GM19452 (cell line): Measurements from ENCODE around the gene DNAJC5G.

Experiments used
- ATAC-seq: cut with Tn5 transposase; IDR thresholded peaks from one replicate; pipeline ENCODE4 v1.9.1; 2021; ENCODE audit not compliant: unreplicated experiment

The DNAJC5G gene

DNA sequence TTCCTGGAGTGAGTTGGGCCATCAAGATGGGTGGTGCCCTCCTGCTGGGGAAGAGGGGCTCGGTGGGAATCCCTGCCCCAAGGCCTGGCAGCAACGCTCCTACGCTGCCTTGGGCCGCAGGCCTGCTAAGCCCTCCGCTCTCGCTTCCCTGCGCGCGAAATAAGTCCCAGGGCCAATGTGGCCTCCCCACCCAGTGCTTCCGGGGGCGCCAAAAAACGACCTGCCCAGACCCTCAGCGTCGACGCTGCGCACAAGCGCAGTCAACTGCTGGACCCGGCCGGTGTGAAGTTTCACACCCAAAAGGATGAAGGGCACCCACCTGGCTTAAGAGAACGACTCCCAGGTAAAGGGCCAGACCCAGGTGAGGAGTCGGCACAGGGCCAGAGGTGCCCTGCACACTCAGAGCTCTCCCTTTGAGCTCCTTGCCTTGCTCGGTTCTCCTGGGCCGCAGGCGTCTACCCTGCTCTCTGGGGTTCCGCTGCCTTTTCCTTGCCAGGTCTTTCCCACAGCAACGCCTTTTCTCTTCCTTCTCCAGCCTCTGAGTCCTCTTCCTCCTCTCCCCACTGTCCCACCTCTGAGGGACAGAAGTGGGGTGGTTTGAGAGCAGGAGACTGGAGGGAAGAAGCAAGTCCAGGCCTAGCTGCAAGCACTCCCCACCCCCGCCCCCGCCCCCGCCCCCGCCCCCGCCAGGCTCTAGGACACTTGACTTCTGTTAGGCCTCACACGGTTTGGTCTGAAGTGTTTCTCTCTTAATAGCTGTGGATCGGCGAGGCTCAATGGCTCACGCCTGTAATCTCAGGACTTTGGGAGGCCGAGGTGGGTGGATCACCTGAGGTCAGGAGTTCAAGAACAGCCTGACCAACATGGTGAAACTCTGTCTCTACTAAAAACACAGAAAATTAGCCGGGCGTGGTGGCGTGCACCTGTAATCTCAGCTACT is at the start of gene DNAJC5G:
DNAJC5G (plus strand) TSS at position 223 of the 940 bp plus-strand sequence. CDS start 1,296 bp downstream, outside the sequence.
- no peak for ATAC-seq

DNA sequence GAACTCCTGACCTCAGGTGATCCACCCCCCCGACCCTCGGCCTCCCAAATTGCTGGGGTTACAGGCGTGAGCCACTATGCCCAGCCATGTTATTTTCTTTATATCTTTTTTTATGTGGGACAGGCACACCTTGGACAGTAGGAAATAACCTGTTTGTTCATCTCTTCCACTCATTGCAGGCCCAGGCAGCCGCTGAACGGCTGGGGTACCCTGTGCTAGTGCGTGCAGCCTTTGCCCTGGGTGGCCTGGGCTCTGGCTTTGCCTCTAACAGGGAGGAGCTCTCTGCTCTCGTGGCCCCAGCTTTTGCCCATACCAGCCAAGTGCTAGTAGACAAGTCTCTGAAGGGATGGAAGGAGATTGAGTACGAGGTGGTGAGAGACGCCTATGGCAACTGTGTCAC is 49.7 kb upstream of the DNAJC5G start:
- no peak for ATAC-seq

DNA sequence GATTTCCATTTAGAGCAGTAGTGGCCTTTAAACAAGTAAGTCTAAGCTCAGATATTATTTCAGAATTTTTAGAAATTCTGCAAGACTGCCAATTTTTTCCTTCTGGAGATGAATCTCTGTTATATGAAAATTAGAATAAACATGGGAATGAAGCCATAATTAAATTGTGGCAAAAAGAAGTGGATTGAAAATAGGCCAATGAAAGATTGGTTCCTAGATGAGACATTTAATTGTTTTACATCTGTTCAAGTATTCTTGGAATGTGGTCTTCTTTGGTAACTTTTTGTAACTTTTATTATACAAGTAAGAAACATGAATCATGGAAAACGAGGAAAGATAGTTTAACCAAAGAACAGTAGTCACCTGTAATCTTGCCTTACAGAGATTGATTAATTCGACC is 47.7 kb upstream of the DNAJC5G start:
- no peak for ATAC-seq

GRCh38 chr2:27231921-27232320 is 43.3 kb upstream of the DNAJC5G start:
- no peak for ATAC-seq

DNA sequence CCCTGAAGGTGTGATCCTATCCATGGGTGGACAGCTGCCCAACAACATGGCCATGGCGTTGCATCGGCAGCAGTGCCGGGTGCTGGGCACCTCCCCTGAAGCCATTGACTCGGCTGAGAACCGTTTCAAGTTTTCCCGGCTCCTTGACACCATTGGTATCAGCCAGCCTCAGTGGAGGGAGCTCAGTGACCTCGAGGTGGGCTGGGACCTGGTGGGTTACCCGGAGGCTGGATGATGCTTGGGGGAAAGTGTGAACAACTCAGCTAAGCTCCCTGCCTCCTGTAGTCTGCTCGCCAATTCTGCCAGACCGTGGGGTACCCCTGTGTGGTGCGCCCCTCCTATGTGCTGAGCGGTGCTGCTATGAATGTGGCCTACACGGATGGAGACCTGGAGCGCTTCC is 41.9 kb upstream of the DNAJC5G start:
- ATAC-seq, result no peak

GRCh38 chr2:27236136-27236535 is 39.1 kb upstream of the DNAJC5G start:
- no peak for ATAC-seq

GRCh38 chr2:27236626-27237025 is 38.6 kb upstream of the DNAJC5G start:
- ATAC-seq, result no peak

GRCh38 chr2:27237341-27237945 is 37.8 kb upstream of the DNAJC5G start:
- no peak for ATAC-seq

GRCh38 chr2:27238976-27239375 is 36.3 kb upstream of the DNAJC5G start:
- ATAC-seq, result no peak

- ATAC-seq, result no peak
These were observed 34.8 kb upstream of the DNAJC5G start for GRCh38 chr2:27240406-27240805.

DNA sequence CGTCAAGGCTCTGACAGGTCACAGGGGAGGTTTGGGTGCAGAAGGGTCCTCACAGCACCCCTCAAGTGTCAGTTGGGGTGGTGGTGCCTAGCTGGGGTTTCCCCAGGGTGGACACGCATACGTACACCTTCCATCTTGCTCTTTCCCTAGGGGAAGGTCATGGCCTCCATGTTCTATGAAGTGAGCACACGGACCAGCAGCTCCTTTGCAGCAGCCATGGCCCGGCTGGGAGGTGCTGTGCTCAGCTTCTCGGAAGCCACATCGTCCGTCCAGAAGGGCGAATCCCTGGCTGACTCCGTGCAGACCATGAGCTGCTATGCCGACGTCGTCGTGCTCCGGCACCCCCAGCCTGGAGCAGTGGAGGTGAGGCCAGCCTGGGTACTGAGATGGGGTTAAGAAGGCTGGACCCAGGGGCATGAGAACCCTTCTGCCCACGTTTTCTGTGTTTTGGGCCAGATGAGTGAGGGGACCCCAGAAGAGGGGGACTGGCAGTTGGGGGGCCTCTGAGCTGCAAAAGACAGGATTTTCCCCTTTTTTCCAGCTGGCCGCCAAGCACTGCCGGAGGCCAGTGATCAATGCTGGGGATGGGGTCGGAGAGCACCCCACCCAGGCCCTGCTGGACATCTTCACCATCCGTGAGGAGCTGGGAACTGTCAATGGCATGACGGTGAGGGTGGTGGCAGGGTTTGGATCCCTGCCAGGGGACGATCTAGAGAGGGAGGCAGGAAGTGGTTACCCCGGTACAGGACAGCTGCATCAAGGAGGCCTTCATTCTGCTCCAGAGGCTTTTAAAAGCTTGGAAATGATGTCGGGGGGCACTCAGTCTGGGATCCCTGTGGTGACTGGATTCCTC is 33.2 kb upstream of the DNAJC5G start:
- no peak for ATAC-seq

- ATAC-seq, result no peak
These were observed 32.6 kb upstream of the DNAJC5G start for GRCh38 chr2:27242614-27242951.

GRCh38 chr2:27243391-27244130 is 31.7 kb upstream of the DNAJC5G start:
- ATAC-seq, result no peak

- ATAC-seq, result no peak
These were observed 30.1 kb upstream of the DNAJC5G start for GRCh38 chr2:27245116-27245515.

DNA sequence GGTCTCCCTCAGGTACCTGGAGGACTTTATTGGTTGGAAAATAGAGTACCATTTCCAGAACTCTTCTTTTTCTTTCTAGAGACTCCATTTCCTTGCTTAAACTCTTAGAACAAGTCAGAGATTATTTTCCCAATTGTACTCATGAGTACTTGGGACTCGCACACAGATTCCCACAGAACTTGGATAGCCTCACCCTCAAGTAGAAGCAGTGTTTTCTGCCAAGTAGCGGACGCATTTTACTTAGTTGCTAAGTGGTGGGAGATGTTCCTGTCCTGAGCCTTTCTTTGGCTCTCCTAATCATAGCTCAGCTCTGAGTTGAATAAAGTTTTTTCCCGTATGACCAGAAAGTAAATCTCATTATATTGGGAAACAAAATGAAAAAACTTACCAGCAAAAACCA is 29.6 kb upstream of the DNAJC5G start:
- no peak for ATAC-seq

- no peak for ATAC-seq
These were observed 27.3 kb upstream of the DNAJC5G start for GRCh38 chr2:27247893-27248292.

DNA sequence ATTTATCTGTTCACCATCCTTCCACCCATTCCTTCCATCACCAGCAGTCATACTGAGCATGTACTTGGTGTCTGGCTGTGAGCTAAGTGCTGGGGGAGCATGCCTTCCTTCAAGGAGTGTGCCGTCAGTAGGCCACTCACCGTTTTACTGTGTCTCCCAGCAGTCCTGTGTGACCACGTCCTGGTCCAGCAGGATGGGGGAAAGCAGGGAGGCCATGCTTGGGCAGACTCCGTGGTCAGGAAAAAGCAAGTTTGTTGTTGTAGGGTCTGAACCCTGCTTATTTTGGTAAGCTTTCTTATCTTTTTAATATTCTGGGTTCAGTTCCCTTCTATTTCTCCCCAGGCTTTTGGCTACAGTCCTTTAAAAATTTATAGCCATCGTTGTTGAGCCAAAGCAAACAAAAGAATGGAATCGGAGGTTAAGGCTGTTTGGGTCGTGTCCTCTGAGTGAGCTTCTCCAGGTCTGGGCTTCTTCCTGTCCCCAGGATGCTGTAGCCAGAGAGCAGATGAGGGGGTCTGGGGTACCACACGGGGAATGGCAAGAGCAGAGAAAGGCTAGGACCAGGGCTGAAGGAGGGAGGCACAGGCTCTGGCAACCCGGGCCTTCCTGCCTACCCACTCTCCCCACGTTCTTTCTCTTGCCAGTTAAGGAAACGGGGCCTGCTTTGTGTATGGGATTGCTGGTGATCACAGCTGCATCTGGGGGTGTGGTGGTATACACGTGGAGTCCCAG is 25.9 kb upstream of the DNAJC5G start:
- ATAC-seq, result no peak

- ATAC-seq, result no peak
These were observed 25.2 kb upstream of the DNAJC5G start for GRCh38 chr2:27249891-27250651.

DNA sequence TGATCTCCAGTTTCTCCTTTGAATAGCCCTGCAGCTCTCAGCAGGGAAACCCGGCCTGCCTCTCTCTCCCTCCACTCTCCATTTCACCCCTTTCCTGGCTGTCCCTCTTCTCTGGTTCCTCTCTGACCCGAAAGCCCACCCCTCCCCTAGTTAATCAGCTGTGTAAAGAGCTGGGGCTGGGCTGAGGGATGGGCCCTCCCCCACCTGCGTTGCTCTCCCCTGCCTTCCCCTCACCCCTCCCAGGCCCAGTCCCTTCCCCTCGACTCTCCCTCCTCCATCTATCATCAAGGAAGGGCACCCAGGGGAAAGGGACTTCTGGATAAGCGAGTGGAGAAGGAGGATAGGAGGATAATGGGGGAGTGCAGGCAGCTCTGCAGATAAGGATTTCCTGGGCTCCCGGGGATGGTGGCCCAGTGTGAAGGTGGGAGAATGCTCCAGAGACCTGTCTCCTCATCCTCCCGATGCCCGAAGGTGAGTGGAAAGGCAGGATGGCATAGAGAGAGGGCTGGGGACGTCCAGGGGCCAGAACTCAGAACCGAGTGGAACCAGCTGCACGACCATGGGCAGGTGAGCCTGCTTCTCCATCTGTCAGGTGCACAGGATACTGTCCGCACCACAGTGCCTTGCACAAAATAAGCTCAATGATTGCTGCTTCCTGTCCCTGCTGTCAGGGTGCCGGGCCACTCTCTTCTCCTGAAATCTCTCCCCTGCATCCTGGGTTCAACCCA is 24.4 kb upstream of the DNAJC5G start:
- no peak for ATAC-seq
